NCI-H1092 treated with DMSO at 0.1 percent for 48 hours (cell line): ENCODE results near the gene SNRPD3.
"Not testable (repeated sequence)": the region's sequence is repeated elsewhere in the genome, so short reads cannot be mapped to it uniquely, and the experiment has no call there.

Experiments
- DNase-seq: peaks from one replicate; lab custom pipeline; 2025; lab: John Stamatoyannopoulos, UW

SNRPD3 gene

DNA sequence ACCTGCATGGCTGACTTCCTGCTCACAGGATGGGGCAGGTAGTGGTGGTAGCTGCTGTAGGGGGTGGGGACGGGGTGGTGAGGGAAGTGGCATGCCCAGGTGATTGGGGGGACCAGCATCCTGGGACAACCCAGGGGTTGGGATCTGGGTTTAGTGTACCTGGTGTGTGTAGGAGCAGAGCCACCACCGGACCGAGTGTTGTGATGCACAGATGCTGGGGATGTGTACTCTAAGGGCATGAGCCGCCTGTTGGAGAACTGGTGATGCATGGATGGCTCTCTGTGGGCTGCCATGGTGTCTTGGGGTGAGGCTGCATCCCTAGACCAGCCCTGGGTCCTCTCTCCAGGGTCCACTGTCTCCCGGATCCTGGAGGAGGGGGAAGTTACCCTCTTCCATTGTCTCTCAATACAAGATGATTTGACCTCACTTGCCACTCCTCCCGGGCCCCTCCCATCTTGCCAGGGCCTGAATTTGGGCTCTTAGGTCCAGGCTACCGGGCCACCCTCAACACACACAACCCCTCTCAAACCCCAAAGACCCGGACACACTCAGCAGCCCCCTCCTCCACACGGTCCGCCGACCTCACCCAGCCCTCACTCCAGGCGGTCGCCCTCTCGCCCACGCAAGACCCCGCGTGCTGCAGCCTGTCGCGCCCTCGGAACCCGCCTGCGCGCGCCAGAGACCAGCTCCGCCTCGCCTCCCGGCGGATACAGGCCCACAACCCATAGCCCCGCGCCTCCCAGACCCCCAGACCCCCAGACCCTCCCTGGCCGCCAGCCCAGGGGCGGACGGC, 36.5 kb downstream of the SNRPD3 start:
- no peak for DNase-seq

DNA sequence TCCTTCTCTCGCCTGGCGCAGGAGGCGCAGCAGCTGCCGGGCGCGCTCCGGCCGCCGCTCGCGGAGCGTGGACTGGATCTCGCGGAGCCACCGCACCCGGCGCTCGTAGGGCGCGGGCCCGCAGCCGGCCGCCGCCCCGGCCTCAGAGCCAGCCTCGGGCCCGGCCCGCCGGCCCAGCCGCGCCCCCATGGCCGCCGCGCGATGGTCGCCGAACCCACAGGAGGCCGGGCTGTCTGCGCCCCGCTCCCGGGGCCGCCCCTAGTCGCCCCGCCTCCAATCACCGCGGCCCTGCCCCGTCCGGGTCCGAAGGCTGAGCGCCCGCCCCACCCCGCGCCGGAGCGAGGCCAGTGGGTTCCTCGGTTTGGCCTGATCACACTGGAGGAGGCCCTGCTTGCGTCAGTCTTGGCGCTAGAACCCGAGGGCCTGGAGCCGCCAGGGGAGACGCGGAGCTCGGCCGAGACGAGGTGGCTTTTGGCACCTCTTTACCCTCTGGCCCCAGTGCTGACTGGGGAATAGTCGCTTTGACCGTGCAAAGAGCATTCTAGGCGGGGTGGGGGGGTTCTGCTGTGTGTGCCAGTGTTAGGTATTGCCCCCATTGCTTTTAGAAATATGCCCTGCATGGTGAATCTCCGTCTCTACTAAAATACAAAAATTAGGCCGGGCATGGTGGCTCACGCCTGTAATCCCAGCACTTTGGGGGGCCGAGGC, 37.2 kb downstream of the SNRPD3 start, which contains the start of gene LRRC75B:
TSS of gene LRRC75B (minus strand) at position 223 of the 708 bp plus-strand sequence. CDS start at position 189, 34 bp downstream.
- DNase-seq = peak; percentile 59

DNA sequence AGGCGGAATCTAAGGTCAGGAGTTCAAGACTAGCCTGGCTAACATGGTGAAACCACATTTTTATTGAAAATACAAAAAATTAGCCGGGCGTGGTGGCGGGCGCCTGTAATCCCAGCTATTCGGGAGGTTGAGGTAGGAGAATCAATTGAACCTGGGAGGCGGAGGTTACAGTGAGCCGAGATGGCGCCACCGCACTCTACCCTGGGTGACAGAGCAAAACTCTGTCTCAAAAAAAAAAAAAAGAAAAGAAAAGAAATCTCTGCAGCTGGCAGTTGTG, 37.7 kb downstream of the SNRPD3 start:
- DNase-seq = not testable (repeated sequence)

DNA sequence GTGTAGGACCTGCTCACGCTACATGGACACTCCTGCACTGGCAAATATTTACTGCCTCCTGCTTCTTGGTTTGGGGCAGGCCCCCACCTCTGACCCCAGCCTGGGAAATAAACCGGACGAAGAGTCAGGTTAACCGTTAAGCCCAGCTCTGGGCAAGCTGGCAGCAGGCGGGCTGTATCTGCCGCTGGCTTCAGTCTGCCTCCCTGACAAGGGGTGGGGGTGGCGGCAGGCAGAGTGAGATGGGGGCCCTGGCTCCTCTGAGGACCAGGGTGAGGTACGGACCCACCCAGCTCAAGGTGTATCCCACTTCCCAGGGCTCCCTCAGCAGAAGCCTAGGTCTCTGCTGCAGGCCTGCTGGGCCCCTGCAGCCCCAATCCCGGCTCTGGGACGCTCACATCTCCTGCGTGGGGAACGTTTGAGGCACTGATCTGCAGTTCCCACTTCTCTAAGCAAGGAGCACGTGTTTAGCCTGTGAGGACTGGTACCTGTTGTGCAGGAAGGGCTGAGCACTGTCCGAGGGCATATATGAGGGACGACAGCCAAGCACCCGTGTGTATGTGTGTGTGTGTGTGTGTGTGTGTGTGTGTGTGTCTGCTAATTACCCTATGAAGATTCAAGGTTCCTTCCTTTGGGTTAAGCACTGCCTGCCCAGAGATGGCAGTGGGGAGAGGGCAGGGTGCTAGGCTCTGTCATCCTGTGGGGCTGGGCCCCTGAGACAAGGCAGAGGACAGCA, 38.2 kb downstream of the SNRPD3 start:
- no peak for DNase-seq

DNA sequence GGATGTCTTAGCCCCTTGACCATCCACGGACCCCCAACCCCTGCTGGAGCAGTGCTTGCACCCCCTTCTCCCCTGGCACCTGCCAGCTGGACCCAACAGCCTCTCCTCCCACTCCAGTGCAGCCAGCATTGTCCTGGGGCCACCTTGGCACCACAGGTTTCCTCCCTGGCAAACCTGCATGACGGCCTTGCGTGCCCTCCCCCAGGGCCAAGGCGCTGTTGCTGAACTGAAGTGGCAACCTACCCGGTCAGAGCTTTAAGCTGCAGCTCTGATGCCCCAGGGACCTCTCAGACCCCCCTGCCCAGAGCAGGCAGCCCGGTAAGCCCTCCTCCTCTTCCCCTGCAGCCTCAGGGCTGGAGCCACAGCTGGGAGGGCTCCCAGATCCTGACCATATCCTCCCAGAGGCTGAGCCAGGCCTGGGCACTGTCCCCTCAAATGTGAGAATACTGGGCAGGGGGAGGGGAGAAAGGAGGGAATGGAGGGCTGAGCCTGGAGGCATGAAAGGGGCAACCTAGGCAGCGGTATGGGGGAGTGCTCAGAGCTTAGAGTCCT, 38.8 kb downstream of the SNRPD3 start:
- DNase-seq = no peak

DNA sequence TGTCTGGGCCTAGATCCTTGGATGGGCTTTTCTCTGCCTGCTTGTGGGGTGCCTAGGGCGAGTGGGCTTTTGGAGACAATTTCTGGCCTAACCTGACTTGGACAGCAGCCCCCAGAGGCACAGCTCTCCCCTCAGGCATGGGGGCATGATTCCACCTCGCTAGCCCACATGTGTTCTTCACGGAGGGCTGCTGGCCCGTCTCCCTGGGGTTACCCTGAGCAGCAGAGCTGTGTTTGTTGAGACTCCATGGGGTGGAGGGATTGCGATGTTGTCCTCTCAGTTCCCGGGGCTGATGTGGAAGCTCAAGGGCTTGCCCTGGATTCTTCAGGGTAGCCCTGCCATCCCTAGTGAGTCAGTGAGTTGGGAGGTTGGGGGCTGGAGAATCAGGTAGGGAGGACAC, 39.4 kb downstream of the SNRPD3 start:
- no peak for DNase-seq

DNA sequence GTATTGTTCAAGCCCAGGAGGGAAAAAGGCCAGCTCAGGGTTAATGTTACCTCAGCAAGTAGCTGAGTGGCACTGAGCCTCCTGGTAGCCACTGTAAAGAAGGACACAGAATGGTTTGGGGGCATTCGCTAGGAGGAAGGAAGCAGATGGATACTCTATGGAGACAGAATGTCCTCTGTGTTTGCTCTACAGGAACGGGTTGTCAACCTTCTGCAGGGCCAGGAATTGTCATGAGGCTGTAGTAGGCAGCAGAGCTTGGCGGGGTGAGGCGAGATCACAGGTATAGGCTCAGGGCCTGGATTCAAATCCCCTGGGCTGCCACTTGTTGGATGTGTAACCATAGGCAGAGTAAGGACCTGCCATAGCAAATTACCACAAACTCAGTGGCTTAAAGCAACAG, 40.1 kb downstream of the SNRPD3 start:
- DNase-seq = no peak

DNA sequence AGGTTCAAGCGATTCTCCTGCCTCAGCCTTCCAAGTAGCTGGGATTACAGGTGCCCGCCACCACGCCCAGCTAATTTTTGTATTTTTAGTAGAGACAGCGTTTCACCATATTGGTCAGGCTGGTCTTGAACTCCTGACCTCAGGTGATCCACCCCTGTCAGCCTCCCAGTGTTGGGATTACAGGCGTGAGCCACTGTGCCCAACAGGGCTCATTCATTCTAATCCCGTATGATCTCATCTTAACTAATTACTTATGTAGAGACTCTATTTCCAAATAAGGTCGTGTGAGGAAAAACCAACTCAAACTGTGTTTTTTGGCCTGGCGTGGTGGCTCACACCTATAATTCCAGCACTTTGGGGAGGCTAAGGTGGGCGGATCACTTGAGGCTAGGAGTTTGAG, 41.3 kb downstream of the SNRPD3 start:
- DNase-seq = not testable (repeated sequence)

DNA sequence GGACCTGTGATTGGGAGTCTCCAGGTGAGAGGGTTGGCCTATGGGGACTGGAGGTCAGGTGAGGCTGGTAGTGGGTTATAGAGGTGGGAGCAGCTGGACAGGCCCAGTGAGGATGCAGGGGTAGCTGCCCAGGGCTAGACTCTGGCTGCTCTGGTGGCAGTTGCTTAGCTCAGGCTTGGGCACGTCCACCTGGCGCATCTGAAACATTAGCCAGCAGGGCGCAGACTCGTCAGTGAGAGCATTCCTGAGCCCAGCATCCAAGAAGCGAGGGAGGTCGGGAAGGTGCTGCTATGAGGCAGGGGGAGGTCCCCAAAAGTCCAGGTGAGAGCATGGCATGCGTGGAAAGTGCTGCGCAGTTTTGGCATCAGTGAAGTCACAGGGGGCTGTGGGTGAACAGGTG, 43.7 kb downstream of the SNRPD3 start:
- DNase-seq = no peak

DNA sequence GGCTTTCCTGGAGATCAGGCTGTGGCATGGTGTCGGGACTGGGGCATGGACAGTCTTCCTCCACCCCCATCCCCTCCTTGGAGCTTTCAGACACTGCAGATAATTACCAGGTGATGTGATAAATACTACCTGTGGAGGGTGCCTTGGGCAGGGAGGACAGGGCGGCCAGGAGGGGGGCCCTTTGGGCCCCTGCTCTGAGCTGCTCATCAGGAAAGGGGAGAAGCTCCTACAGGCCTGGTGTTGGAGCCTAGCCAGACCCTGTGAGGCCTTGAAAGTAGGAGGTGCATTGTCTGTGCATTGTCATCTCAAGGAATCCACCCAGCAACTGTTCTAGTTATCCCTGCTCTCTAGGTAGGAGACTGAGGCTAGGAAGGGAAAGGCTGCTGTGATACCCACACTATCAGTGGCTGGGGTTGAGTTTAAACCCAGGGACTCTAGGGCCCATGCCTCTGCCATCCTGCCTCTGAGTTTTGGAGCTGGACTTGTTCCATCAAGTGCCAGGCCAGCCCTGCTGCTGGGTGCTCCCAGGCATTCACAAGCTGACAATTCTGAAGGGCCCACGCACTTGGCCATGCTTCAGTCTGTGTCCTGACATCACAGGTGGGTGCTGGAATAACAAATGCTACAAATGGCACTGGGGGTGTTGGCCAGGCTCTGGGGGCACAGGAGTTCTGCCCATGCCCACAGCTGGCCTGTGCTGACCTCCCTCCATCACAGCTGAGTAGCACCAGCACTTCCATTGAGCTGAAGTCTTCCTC, 44.3 kb downstream of the SNRPD3 start:
- DNase-seq = not testable (repeated sequence)

DNA sequence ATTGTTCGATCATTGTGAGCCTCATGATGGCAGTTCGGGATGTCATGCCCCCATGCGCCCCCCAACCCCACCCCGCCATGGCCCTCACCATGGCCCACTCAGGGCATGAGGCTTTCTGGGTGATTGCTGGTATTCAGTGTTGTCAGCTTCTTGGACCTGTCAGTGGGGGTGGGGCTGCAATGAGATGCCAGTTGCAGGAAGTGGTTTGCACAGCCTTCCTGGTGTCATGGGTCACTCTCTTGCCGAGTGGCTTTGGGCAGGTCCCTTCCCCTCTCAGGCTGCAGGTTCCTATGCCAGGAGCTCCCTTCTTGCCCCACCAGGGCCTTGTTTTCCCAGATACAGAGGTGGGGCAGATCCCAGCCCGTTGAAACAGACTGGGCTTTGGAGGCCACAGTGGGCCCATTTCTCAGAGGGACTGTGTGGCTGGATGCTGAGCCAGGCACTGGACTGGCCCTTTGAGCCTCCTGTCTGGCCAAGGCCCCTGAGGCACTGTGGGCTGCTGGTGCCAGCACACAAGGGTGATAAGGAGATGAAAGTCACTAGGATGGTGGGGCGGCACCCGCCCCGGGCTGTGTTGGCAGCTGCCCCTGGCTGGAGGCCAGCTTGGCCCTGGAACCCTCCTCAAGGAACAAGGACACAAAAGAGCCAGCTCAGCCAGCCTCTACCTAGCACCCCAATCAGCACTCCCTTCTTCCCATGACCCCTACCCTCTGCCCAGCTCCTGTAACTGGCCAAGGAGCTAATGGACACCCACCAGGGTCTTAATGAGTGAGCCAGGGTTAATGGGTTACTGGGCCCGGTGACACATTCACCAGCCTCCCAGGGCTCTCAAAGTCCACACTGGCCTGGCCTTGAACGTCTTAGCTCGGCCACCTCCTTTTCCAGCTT, 45.7 kb downstream of the SNRPD3 start:
- no peak for DNase-seq

DNA sequence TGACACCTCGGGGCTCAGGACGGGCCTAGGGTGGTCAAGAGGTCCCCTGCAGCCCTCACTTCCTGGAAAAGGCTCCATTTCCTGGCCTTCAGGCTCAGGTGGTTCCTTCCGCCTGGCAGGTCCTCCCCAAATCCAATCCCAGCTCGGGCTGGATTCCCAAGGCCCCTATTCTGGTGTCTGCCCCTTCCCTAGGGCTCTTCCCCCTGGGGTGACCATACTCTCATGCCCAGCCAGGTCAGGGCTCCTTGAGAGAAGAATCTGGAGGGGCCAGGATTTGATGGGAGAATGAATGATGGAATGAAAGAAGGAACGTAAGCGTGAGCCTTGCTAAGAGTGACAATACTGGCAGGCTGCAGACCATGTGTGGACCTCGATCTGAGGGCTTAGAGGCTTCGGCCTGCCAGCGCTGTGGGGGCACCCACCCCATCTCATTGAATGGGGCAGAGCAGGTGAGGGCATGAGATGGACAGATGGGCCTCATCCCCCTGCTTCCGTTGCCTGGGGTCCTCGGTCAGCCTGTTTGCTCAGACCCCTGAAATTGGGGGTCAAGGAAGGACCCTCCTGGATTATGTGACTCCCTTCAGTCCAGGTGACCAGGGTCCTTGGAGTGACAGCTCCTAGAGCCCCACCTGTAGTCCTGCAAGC, 46.4 kb downstream of the SNRPD3 start:
- DNase-seq = not testable (repeated sequence)

DNA sequence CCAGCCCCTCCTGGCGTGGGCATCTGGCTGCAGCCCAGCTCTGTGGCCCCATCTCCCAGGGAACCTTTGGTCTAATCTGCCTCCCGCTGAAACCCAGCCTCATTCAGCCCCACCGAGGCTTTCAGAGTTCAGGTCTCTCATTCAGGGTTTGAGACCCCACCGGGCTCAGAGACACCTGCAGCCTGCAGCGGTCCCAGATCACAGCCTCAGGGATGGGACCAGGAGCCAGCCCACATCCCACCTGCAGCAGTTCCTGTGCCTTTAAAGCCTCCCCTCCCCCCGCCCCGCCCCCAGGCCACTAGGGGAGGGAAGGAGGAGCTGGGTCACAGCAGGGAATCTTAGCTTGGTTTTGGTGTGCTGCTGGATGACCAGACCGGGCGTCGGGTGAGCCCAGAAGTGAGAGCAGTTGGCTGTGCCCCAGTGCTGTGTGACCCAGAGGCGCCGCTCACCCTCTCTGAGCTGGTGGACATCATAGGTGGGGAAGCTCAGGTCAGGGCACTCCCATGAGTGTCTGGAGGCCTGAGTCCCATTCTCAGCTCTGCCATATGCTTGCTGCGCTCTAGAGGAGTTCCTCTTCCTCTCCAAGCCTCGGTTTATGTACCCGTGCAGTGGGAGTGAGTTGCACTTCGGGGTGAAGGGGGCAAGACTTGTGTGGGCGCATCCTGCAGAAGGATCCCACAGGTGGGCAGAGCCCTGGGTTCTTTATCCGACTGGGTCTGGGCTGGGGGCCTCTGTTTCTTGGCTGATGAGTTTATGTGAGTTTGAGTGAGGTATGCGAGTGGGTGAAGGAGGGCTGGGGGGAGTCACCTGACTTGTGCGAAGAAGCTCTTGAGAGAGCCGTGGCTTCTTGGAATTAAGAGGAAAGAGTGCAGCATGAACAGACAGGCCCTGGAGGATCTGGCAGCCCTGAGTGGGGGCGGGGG, 47.3 kb downstream of the SNRPD3 start, which contains the start of gene GGT1:
TSS of gene GGT1 (plus strand) at position 347 of the 923 bp plus-strand sequence. CDS start 7,889 bp downstream, outside the sequence.
- not testable (repeated sequence) for DNase-seq

DNA sequence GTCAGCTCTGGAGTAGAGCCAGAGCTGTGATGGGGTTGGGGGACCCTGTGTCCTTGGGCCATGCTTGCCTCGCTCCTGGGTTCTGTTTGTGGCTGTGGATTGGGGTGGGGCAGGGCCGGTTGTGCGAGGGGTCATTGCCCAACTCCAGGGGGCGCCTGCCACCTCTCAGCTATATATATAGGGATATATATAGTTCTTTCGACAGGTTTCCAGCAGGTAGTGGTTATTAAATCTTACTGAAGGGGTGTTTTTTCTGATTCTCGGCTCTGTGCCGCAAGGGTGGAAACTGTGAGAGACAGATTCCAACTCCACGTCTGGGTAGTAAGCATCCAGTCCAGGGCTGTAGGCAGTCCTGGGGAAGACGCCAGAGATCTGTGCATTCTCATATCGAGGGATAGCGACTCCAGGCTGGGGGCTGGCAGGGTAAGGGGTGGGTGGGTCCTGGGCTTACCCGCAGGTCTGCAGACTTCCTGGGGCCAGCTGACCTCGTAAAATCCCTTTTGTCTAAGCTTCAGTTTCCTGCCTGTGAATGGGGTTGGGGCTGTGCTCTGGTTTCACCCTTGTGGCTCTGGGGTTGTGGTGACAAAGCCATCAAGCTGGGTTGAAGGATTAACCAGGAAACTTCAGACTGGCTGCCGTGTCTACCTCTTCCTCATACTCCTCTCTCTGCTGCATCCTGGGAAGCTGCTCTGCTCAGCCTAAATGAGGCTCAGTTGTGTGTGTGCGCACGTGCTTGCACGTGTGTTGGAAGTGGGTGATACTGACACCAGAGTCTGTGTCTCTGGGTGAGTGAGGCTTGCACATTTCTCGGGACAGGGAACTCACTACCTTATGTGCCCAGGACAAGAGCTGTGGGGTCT, 48.2 kb downstream of the SNRPD3 start:
- not testable (repeated sequence) for DNase-seq

DNA sequence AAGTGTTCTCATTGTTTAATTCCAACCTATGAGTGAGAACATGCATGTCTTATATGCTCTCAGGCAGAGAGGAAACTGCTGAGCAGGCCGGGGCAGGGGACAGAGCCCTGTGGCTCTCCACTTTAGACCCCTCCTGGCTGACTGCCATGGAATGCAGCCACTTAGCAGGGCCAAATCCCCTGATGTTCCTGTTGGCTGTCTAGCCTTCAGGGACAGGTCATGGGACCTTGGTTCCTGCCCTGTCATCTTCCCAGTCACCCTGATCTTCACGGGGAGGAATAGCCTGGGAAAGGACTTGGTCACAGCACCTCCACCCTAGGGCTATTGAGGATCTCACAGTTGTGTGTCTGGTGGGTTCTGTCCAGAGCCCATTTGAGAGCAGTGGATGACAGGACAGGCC, 50.5 kb downstream of the SNRPD3 start:
- not testable (repeated sequence) for DNase-seq

DNA sequence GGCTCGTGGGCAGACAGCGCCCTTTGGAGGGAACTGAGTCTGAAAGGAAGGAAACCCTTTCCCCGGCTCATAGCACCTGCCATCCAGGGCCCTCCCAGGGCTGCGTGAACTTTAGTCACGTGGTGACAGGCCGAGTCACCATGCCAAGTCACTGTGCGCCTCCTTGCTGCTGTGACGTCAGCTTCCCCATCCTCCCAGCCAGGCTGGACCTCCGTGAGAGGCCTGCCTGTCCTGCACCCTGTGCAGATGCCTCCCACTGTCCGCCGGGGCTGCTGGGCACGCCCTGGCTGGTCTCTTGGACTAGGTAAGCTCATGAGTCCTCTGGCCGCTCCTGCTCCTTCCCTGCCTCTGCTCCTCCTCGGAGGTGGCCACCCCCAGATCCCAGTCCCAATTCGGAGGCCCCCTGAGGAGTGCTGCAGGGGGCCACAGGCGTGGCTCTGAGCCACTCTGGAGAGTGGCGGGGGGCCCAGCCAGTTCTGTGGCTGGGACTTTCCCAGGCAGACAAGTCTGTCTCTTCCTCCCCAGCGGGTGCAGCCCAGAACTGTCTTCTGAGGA, 51.7 kb downstream of the SNRPD3 start:
- DNase-seq = not testable (repeated sequence)

DNA sequence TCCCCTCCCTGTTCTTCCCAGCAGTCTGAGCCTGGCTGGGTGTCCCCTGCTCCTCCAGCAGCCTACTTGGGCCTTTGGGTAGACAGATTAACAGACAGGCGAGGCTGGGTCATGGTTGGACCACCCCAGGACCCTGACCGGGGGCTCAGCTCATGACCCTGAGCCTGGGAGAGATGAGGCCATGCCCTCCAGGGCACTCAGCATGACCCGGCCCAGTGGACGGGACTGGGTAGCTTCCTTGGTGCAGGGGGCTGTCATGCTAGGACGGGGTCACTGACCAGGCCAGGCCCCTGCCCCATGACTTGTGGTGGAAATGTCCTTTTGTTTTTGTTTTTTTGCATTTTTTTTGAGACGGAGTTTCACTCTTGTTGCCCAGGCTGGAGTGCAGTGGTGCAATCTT, 52.5 kb downstream of the SNRPD3 start:
- DNase-seq = not testable (repeated sequence)

DNA sequence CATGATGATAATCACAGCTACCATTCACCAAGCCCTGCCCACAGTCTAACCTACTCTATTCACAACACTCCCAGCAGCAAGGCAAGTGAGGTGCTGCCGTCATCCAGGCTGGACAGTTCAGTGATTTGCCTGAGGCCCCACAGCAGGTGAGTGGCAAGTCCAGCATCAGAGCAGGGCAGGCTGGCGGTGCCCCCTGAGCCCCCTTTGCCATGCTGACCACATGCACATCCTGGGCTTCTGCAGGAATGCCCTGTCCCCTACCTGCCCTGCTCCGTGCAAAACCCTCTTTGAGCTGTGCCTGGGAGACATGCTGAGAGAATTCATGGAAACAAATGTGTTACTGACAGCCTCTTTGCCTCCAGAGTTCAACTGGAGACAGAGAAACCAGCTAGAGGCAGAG, 54.1 kb downstream of the SNRPD3 start:
- DNase-seq = not testable (repeated sequence)
